H1 (cell line): ENCODE results near the gene ADAMTS4. TPM values are rescaled to one million over a fixed set of nuclear protein-coding genes. Genes with fewer than 3 reads are reported as not detected.

Experiments
- BCL11A ChIP-seq, 2 experiments: IDR thresholded peaks; one replicate each; pipeline ENCODE4 v1.6.1; 2011; ENCODE audit warnings: low read depth in 2 of 2, low read length in 2 of 2, mild to moderate bottlenecking in 2 of 2
- CHD1 ChIP-seq: IDR thresholded peaks from 2 replicates; pipeline ENCODE4 v1.6.1; 2012; ENCODE audit warnings: low read depth, low read length, improper control_type of control experiment
- EZH2 ChIP-seq: fragments of 200-600 bp; sonication (generic); IDR thresholded peaks from 2 replicates; pipeline ENCODE4 v1.7.1; 2012; ENCODE audit warnings: low read depth, mild to moderate bottlenecking, moderate library complexity, low read length, inconsistent platforms; ENCODE audit not compliant: severe bottlenecking
- FOSL1 ChIP-seq: IDR thresholded peaks from 2 replicates; pipeline ENCODE4 v1.6.1; 2011; ENCODE audit warnings: mild to moderate bottlenecking, low read depth, low read length, moderate library complexity; ENCODE audit not compliant: insufficient read depth
- HDAC2 ChIP-seq, 2 experiments: fragments of 300-600 bp in 1 of 2; sonication (generic) in 1 of 2; IDR thresholded peaks; 2 replicates each; pipeline ENCODE4 v1.6.1; 2011 to 2012; ENCODE audit warnings: low read depth in 2 of 2, low read length in 2 of 2, mild to moderate bottlenecking in 2 of 2, moderate library complexity in 2 of 2, borderline replicate concordance in 1 of 2, inconsistent platforms in 1 of 2
- JUN ChIP-seq: IDR thresholded peaks from 2 replicates; pipeline ENCODE4 v1.6.1; 2011; ENCODE audit warnings: low read depth, mild to moderate bottlenecking, improper control_type of control experiment, low read length
- KDM5A ChIP-seq: fragments of 200-600 bp; IDR thresholded peaks from 2 replicates; pipeline ENCODE4 v1.7.1; 2012; ENCODE audit warnings: mild to moderate bottlenecking, low read length, inconsistent platforms, mixed read lengths
- NANOG ChIP-seq: IDR thresholded peaks from 2 replicates; pipeline ENCODE4 v1.6.1; 2011; ENCODE audit warnings: low read length, low read depth, mild to moderate bottlenecking, inconsistent platforms; ENCODE audit not compliant: insufficient read depth, poor library complexity, severe bottlenecking
- PHF8 ChIP-seq: fragments of 200-600 bp; sonication (generic); conservative IDR thresholded peaks from 2 replicates; pipeline ENCODE4 v1.7.1; 2012; ENCODE audit warnings: low read depth, mild to moderate bottlenecking, inconsistent platforms, low read length, moderate library complexity
- POLR2A ChIP-seq, 2 experiments: IDR thresholded peaks; 1 replicate in 1 of 2; 2 replicates in 1 of 2; pipeline ENCODE4 v1.6.1; 2011; ENCODE audit warnings: low read depth in 2 of 2, low read length in 2 of 2, mild to moderate bottlenecking in 2 of 2; ENCODE audit errors: control extremely low read depth in 1 of 2
- RBBP5 ChIP-seq: IDR thresholded peaks from 2 replicates; pipeline ENCODE4 v1.7.1; 2012; ENCODE audit warnings: low read depth, mild to moderate bottlenecking, inconsistent platforms, low read length, moderate library complexity, borderline replicate concordance
- RXRA ChIP-seq: IDR thresholded peaks from 2 replicates; pipeline ENCODE4 v1.6.1; 2011; ENCODE audit warnings: low read depth, mild to moderate bottlenecking, low read length, moderate library complexity; ENCODE audit not compliant: insufficient read depth
- SAP30 ChIP-seq: fragments of 300-600 bp; sonication (generic); IDR thresholded peaks from 2 replicates; pipeline ENCODE4 v1.7.1; 2012; ENCODE audit warnings: low read length, moderate library complexity, mild to moderate bottlenecking, inconsistent platforms; ENCODE audit not compliant: insufficient read depth, insufficient replicate concordance
- SIX5 ChIP-seq: IDR thresholded peaks from 2 replicates; pipeline ENCODE4 v1.6.1; 2011; ENCODE audit warnings: mild to moderate bottlenecking, low read depth, low read length
- SUZ12 ChIP-seq: fragments of 200-600 bp; sonication (generic); IDR thresholded peaks from 2 replicates; pipeline ENCODE4 v1.6.1; 2012; ENCODE audit warnings: mild to moderate bottlenecking, inconsistent platforms, low read length, moderate library complexity, mixed read lengths
- TEAD4 ChIP-seq: IDR thresholded peaks from 2 replicates; pipeline ENCODE4 v1.6.1; 2012; ENCODE audit warnings: low read depth, low read length, inconsistent platforms, mixed read lengths
- ZNF274 ChIP-seq: IDR thresholded peaks from 2 replicates; pipeline ENCODE4 v1.7.0; 2012; ENCODE audit warnings: low read length, borderline replicate concordance; ENCODE audit errors: extremely low read depth
- polyA plus RNA-seq, 7 experiments: library from polyadenylated mRNA; depleted of rRNA in 3 of 7; stranded (reverse) in 5 of 7; unstranded in 2 of 7; fragments of >200 nt in 5 of 7; fragments of 200-250 nt in 2 of 7; gene quantifications; 1 replicate in 5 of 7; 2 replicates in 1 of 7; 4 replicates in 1 of 7; pipeline versions ENCODE4 v1.2.1 to v1.2.3, GENCODE V29; 2011 to 2013; ENCODE audit warnings: missing spikeins in 2 of 7, mixed read lengths in 2 of 7
- total RNA-seq: library from RNA; stranded (reverse); fragmentation: NEBNext Ultra II Directional; extraction: Animal tissue kit (Norgen Biotek cat#: 25700); gene quantifications from 2 replicates; pipeline ENCODE4 v1.2.1, GENCODE V29; 2021
- TF ChIP-seq, protein P1 (sequence below): IDR thresholded peaks from 2 replicates; pipeline ENCODE4 v1.6.1; 2012; ENCODE audit warnings: inconsistent platforms
- TF ChIP-seq, protein P2 (sequence below): IDR thresholded peaks from 2 replicates; pipeline ENCODE4 v1.6.1; 2011; ENCODE audit warnings: low read length, improper control_type of control experiment
- TF ChIP-seq, protein P3 (sequence below): IDR thresholded peaks from 2 replicates; pipeline ENCODE4 v1.6.1; 2011; ENCODE audit warnings: low read depth, mild to moderate bottlenecking, low read length; ENCODE audit not compliant: insufficient read depth

The ADAMTS4 gene
- total and polyA plus RNA-seq, 2 of the 8 experiments (the other 6 are each of a cell fraction or from before 2014, with no cell fraction given), result 4.6 to 7.2 TPM

DNA sequence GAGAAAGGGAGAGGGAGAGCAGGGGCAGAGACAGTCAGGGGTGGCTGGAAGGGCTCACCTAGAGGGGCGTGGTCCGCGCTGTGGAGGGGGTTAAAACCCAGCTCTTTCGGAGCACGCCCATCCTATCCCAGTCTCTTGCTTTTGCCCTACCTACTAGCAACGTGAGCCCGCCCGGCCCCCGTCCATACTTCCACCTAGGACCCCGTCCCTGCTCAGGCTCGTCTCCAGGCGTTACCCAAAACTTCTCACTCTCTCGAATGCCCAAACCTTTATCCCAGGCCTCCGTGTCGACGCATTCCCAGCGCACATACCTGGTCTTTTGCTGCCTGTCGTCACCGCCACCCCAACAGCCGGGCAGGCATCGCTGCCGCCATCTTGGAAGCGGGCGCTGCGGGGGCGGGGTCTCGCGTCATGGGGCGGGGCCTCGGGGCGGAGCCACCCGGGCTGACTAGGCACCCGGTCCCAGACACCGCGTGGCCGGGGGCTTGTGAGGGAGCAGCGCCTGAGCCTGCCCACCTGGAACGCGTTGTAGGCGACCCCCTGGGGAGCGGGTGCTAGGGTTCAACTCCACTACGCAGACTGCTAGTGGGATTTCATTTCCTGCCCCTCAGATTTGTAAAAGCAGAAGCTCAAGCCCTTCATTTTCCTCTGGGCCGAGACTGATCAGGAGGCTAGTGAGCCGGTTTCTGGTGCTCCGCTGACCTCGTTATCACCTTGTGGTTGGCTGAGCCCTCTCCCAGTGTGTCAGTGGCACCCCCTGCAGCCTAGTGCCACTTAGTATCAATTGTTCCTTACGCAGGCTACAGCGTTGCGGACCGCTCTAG is 21.5 kb downstream of the ADAMTS4 start, which contains the start of gene B4GALT3 (continued):
- TF ChIP-seq PHF8 (peak; percentile 99), POLR2A (IDR thresholded peaks at IDR 0.05; ENCODE audit: control extremely low read depth in 1 of 2, low read depth in 2 of 2, low read length in 2 of 2) (peak; percentile 89 to 97), NANOG (no peak), SIX5 (no peak), RXRA (0 out of 2 replicates have a peak, but pooled peaks have one; percentile 35), BCL11A (IDR thresholded peaks at IDR 0.05; ENCODE audit: low read depth in 2 of 2, low read length in 2 of 2) (no peak), FOSL1 (no peak), HDAC2 (IDR thresholded peaks at IDR 0.05; ENCODE audit: borderline replicate concordance in 1 of 2, low read depth in 2 of 2, low read length in 2 of 2) (peak in 1 of 2 experiments; percentile 65; a peak in 2 of 4 replicates), ZNF274 (no peak), SUZ12 (no peak), RBBP5 (0 out of 2 replicates have a peak, but pooled peaks have one; percentile 25), TEAD4 (no peak), EZH2 (no peak), CHD1 (no peak), KDM5A (no peak), JUN (no peak), SAP30 (no peak)
- TF ChIP-seq, protein P1, sequence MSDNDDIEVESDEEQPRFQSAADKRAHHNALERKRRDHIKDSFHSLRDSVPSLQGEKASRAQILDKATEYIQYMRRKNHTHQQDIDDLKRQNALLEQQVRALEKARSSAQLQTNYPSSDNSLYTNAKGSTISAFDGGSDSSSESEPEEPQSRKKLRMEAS, result peak; percentile 90
- TF ChIP-seq, protein P2, sequence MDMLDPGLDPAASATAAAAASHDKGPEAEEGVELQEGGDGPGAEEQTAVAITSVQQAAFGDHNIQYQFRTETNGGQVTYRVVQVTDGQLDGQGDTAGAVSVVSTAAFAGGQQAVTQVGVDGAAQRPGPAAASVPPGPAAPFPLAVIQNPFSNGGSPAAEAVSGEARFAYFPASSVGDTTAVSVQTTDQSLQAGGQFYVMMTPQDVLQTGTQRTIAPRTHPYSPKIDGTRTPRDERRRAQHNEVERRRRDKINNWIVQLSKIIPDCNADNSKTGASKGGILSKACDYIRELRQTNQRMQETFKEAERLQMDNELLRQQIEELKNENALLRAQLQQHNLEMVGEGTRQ, result no peak; the same call in 1 of the 2 replicates
- TF ChIP-seq, protein P3, sequence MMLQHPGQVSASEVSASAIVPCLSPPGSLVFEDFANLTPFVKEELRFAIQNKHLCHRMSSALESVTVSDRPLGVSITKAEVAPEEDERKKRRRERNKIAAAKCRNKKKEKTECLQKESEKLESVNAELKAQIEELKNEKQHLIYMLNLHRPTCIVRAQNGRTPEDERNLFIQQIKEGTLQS, result no peak
